Omental fat pad (tissue), 4 donors: ENCODE results near the gene MRPL36. TPM values are rescaled to one million over a fixed set of nuclear protein-coding genes. Genes with fewer than 3 reads are reported as not detected.

Experiments
- ATAC-seq: fragments of 150-250 bp; one replicate; pipeline ENCODE4 v1.9.1; 2016; ENCODE audit warnings: mild to moderate bottlenecking, moderate library complexity; ENCODE audit not compliant: low FRiP score
- DNase-seq: peaks from one replicate; pipeline ENCODE4 v3.0.0-alpha.2; 2019; ENCODE audit warnings: low spot score
- total RNA-seq, 4 donors: library from RNA; depleted of rRNA; stranded (reverse); fragments of >200 nt; gene quantifications; one replicate each; pipeline ENCODE4 v1.1.0, GENCODE V29; 2016
- TF ChIP-seq, protein P1 (sequence below), 3 donors: fragments of 450-650 bp; IDR thresholded peaks; one replicate each; pipeline ENCODE4 v1.5.1; 2016 to 2017; ENCODE audit warnings: antibody characterized with exemption in 3 of 3, mild to moderate bottlenecking in 3 of 3, moderate library complexity in 2 of 3

Gene MRPL36
- total RNA-seq, 4 donors from 2014 or later = 16.1 to 57.5 (median 49.5) TPM

- DNase-seq (no peak), ATAC-seq (no peak)
- TF ChIP-seq, protein P1, sequence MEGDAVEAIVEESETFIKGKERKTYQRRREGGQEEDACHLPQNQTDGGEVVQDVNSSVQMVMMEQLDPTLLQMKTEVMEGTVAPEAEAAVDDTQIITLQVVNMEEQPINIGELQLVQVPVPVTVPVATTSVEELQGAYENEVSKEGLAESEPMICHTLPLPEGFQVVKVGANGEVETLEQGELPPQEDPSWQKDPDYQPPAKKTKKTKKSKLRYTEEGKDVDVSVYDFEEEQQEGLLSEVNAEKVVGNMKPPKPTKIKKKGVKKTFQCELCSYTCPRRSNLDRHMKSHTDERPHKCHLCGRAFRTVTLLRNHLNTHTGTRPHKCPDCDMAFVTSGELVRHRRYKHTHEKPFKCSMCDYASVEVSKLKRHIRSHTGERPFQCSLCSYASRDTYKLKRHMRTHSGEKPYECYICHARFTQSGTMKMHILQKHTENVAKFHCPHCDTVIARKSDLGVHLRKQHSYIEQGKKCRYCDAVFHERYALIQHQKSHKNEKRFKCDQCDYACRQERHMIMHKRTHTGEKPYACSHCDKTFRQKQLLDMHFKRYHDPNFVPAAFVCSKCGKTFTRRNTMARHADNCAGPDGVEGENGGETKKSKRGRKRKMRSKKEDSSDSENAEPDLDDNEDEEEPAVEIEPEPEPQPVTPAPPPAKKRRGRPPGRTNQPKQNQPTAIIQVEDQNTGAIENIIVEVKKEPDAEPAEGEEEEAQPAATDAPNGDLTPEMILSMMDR (IDR thresholded peaks at IDR 0.05) = no peak
Observed at GRCh38 chr5:1824903-1825841, 25.5 kb upstream of the MRPL36 start.

DNA sequence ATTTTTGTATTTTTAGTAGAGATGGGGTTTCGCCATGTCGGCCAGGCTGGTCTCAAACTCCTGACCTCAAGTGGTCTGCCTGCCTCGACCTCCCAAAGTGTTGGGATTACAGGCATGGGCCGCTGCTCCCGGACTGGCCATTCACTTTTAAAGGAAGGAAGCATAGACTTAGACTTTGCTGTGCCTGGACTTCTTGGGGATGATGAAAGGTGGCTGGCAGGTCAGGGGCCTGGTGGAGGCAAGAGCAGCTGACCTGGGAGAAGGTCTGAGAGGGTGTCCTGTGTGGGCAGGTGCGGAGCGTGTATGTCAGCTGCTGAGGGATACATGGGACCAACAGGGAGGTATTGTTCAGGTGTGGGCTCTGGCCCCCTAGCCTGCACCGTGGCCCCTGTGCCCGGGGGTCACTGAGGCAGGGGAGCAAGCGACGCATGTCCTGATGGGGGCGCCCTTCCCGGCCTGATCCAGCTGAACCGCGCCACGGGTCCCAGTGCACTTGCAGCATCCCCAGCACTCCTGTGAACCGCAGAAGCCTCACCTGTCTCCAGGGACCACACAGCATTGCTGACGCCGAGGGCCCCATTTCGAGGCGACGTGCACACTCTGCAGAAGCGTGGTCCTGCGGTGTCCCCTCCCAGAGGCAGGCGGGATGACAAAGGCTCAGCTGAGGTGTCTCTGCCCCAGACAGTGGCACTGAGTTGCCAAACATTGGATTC, 24.6 kb upstream of the MRPL36 start:
- DNase-seq (no peak), ATAC-seq (no peak)
- TF ChIP-seq, protein P1 (IDR thresholded peaks at IDR 0.05) = no peak

DNA sequence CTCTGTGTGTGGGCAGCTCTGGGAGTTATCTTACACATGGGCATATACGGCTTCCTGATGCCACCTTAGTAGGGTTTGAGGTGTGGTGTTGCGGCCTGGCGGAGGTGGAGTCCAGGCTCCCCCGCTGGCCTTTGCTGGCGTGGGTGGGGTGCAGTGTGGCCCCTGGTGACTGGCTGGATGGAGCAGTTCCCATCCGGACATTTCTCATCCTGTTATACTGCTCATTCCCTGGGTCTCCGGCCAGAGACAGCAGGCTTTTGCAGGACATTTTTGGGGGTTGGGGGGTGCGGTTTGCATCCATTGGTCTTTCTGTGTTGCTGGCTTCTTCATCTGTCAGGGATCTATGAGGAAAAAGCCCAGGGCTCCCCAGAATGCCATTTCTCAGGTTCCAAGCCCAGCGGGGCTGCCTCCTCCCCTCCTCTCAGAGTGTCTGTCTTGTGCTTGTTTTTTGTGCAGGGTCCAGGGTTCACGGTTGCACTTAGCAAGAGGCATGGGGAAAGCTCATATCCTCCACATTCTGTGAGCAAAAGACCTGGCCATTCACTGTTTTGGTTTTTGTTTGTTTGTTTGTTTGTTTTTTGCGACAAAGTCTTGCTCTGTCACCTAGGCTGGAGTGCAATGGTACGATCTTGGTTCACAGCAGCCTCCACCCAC, 23.9 kb upstream of the MRPL36 start:
- ATAC-seq (no peak), DNase-seq (no peak)
- TF ChIP-seq, protein P1 (IDR thresholded peaks at IDR 0.05) = no peak

GRCh38 chr5:1821862-1822261, 22.2 kb upstream of the MRPL36 start:
- TF ChIP-seq, protein P1 (IDR thresholded peaks at IDR 0.05) = no peak
- ATAC-seq (no peak), DNase-seq (no peak)

- TF ChIP-seq, protein P1 (IDR thresholded peaks at IDR 0.05) = no peak
- DNase-seq (no peak), ATAC-seq (no peak)
Observed at GRCh38 chr5:1820926-1821325, 21.3 kb upstream of the MRPL36 start.

GRCh38 chr5:1820381-1820780, 20.7 kb upstream of the MRPL36 start:
- DNase-seq = no peak
- ATAC-seq = no peak
- TF ChIP-seq, protein P1 (IDR thresholded peaks at IDR 0.05) = no peak
